Activated CD8-positive, alpha-beta T cell treated with anti-CD3 and anti-CD28 coated beads, Interleukin-2, amount 10 ng/mL, durations not matched to agents 7 days and 5 days (primary cell): ENCODE data around the gene PPP1CA. TPM values are rescaled to one million over a fixed set of nuclear protein-coding genes. Genes with fewer than 3 reads are reported as not detected.

Source experiments
- ATAC-seq: fragments of 150-1000 bp; cut with Tn5 transposase; one replicate; pipeline ENCODE4 v1.10.0; 2021; ENCODE audit warnings: moderate library complexity
- CTCF ChIA-PET: fragments of 350-600 bp; sonication (Branson Sonifier 250); formaldehyde crosslinking; loops from one replicate; lab custom pipeline; 2021; ENCODE audit warnings: antibody characterized with exemption; lab: Charles Lee
- POLR2A ChIA-PET: fragments of 350-600 bp; sonication (Branson Sonifier 250); formaldehyde crosslinking; loops from one replicate; lab custom pipeline; 2021; ENCODE audit warnings: antibody characterized with exemption; lab: Charles Lee
- DNase-seq: peaks from one replicate; pipeline ENCODE4 v3.0.0-alpha.2; 2020
- H3K27ac Mint-ChIP-seq: one replicate; pipeline ENCODE4 v1.8.0; 2021; ENCODE audit warnings: mild to moderate bottlenecking, mixed read lengths
- H3K27me3 Mint-ChIP-seq: one replicate; pipeline ENCODE4 v1.8.0; 2021; ENCODE audit warnings: low read depth, mixed read lengths
- H3K36me3 Mint-ChIP-seq: one replicate; pipeline ENCODE4 v1.8.0; 2021; ENCODE audit warnings: low read depth, mixed read lengths
- H3K4me1 Mint-ChIP-seq: one replicate; pipeline ENCODE4 v1.8.0; 2021; ENCODE audit warnings: low read depth, mixed read lengths
- H3K4me3 Mint-ChIP-seq: one replicate; pipeline ENCODE4 v1.8.0; 2021; ENCODE audit warnings: mild to moderate bottlenecking, mixed read lengths
- H3K9me3 Mint-ChIP-seq: one replicate; pipeline ENCODE4 v1.8.0; 2022; ENCODE audit warnings: mixed read lengths; ENCODE audit not compliant: insufficient read depth
- total RNA-seq, 2 experiments: library from RNA; stranded (reverse); gene quantifications; one replicate each; pipeline ENCODE4 v1.2.3, GENCODE V29; 2021

Gene PPP1CA
- total RNA-seq, 2 experiments from 2014 or later: 429 to 434 TPM

GRCh38 chr11:67379061-67380058, 22.3 kb downstream of the PPP1CA start:
- Mint-ChIP-seq H3K9me3 (no peaks in the 10 kb centered on the region), H3K4me1 (peaks cover 23% of the 10 kb centered on the region), H3K27ac (no peak overlapping the region), H3K36me3 (no peaks in the 10 kb centered on the region), H3K27me3 (peaks cover 35% of the 10 kb centered on the region), H3K4me3 (no peak overlapping the region)
- DNase-seq (no peak), ATAC-seq (no peak)
- ChIA-PET CTCF (interaction anchor here (6.5 to 31.4 kb wide), 3 partner anchors 8 to 34 kb away, joined by 64 to 998 read pairs (median 181); partner anchors contain the start of genes CLCF1 and POLD4), POLR2A (interaction anchor here (0.6 to 4.8 kb wide), 2 partner anchors 26 to 121 kb away, joined by 3 to 28 read pairs; partner anchors contain the start of gene POLD4)

- ChIA-PET CTCF (interaction anchor here (12.6 to 31.4 kb wide), 2 partner anchors 21 to 33 kb away, joined by 181 to 998 read pairs; partner anchors contain the start of gene POLD4), POLR2A (interaction anchor here (0.6 to 4.8 kb wide), 2 partner anchors 25 to 120 kb away, joined by 3 to 28 read pairs; partner anchors contain the start of gene POLD4)
- DNase-seq: no peak
- H3K4me3 Mint-ChIP-seq: no peak overlapping the region
- H3K27ac Mint-ChIP-seq: no peak overlapping the region
- no peaks in the 10 kb centered on the region for H3K9me3 Mint-ChIP-seq
- H3K4me1 Mint-ChIP-seq: peaks cover 29% of the 10 kb centered on the region
- no peak for ATAC-seq
- H3K27me3 Mint-ChIP-seq: peaks cover 40% of the 10 kb centered on the region
- H3K36me3 Mint-ChIP-seq: no peaks in the 10 kb centered on the region
These were observed 23.1 kb downstream of the PPP1CA start for GRCh38 chr11:67378544-67378943.

DNA sequence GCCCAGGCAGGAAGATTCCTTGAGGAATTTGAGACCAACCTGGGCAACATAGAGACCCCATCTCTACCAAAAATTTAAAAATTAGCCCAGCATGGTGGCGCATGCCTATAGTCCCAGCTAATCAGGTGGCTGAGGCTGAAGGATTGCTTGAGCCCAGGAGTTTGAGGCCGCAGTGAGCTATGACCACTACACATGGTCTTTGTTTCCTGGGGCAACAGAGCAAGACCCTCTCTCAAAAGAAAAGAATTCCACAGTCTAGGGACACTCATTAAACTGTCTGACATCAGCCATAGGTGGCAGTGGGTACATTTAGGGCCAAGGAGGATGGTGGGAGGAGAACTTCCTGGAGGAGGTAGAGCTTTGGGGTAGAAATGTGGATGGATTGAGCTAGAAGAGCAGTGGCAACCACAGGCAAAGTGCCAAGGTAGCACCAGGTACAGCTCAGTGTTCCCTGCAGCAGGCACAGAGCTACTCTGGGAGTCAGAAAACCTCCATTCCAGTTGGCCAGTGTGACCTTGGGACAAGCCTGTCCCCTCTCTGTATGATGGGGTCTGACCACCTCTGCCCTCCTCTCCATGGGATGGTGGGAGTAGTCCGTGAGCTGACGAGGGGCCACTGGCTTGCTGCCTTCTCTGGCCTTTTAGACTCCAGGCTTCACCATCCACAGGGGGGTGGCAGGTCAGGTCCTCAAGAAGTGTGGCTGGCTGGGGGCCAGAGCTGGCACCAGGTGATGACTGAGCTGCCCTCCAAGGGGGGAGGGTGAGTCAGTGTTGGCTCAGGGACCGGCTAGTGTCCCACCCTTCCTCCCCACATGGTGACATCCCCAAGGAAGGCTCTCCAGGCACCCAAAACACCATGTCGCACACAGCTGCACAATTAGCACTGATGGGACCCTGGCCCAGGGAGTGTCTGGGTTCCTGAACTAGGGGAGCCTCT, 24.5 kb downstream of the PPP1CA start:
- POLR2A ChIA-PET: interaction anchor here (1.0 to 4.8 kb wide), 2 partner anchors 15 to 24 kb away, joined by 3 to 28 read pairs; partner anchors contain the start of gene POLD4
- Mint-ChIP-seq H3K9me3 (no peaks in the 10 kb centered on the region), H3K27me3 (peaks cover 40% of the 10 kb centered on the region), H3K4me3 (no peak overlapping the region), H3K36me3 (no peaks in the 10 kb centered on the region), H3K27ac (no peak overlapping the region), H3K4me1 (peaks cover 27% of the 10 kb centered on the region)
- ATAC-seq (no peak), DNase-seq (no peak)
- CTCF ChIA-PET: interaction anchor here (0.9 to 31.4 kb wide), 4 partner anchors 10 to 109 kb away, joined by 3 to 998 read pairs (median 92); partner anchors contain the start of gene POLD4

DNA sequence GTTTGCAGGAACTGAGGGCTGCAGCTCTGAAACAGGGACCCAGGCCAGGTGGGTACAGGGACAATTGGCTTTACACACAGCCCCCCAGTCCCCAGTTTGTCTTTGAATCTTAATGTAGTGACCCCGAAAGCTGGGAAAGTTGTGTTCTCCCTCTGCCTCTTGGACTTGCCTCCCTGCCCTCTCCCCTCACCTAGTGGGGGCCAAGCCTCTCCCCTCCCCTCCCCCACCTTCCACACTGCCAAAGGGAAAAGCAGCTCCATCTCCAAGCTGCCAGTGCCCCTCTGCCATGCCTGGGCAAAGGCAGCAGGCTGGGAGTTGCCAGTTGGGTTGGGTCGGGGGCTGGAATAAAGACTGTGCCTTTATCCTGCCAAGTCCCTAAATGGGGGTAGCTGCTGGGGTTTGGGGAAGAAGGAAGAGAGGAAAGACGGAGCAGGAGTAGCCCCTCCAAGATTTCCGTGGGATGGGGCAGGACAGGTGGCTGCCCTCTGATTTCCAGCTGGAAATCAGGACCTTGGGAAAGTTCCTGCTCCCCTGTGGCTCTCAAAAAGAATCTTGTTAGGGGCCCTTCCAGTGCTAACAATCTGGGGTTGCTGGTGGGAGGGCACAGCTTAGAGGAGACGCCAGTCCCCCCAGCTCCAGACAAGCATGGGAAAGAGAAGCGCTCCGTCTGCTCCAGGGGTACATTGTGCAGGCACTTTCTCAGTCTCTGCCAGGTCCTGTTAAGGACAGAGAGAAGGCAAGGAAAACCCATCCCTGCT, 25.4 kb downstream of the PPP1CA start:
- CTCF ChIA-PET: interaction anchor here (0.9 to 31.4 kb wide), 4 partner anchors 10 to 115 kb away, joined by 4 to 998 read pairs (median 92); partner anchors contain the start of gene POLD4
- POLR2A ChIA-PET: interaction anchor here (0.8 to 4.8 kb wide), 2 partner anchors 23 to 136 kb away, joined by 3 to 28 read pairs; partner anchors contain the start of gene POLD4
- Mint-ChIP-seq H3K36me3 (no peaks in the 10 kb centered on the region), H3K4me3 (no peak overlapping the region), H3K27me3 (peaks cover 46% of the 10 kb centered on the region), H3K4me1 (peaks cover 33% of the 10 kb centered on the region), H3K9me3 (no peaks in the 10 kb centered on the region), H3K27ac (no peak overlapping the region)
- DNase-seq: no peak
- ATAC-seq: no peak

GRCh38 chr11:67375320-67376055, 26.2 kb downstream of the PPP1CA start:
- POLR2A ChIA-PET: interaction anchor here (4.8 kb wide), 1 partner anchor 22 kb away, joined by 28 read pairs; the partner anchor contains the start of gene POLD4

DNA sequence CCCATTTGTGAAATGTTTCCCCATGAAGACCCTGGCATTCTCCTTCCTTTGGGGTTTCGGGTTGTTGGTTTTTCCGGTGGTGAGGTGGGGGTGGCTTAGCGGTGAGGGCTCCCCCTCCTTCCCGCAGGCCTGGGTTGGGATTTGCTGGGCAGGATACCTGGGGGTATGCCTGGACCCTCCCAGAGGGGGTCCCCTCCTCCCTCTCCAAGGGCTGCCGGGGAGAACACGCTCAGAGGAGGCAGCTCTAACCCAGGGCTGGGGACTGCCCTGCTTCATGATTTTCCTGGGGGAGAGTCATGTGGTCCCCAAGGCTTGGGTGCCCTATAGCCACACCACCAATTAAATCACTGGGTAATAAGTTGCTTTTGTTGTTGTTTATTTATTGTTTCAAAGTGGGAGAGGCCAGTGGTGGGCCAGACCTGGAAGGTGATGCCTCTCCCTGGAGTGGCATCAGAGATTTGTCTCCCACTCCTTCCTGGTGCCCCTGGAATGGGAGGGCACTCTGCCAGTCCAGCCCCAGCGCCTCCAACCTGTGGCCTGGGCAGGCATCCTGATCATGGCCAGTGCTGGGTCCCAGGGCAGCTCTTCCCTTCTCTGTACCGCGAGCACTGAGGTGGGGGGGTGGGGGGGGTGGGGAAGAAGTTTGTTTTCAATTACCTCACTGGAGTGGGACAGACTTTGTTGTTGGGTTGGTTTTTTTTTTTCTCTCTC, 26.9 kb downstream of the PPP1CA start:
- peaks cover 45% of the 10 kb centered on the region for H3K4me1 Mint-ChIP-seq
- H3K27me3 Mint-ChIP-seq: peaks cover 50% of the 10 kb centered on the region
- ATAC-seq (no peak), DNase-seq (no peak)
- H3K27ac Mint-ChIP-seq: no peak overlapping the region
- ChIA-PET CTCF (interaction anchor here (0.7 to 31.4 kb wide), 7 partner anchors 8 to 113 kb away, joined by 3 to 998 read pairs (median 5); partner anchors contain the start of gene POLD4), POLR2A (interaction anchor here (2.3 to 4.8 kb wide), 2 partner anchors 21 to 22 kb away, joined by 9 to 28 read pairs; partner anchors contain the start of gene POLD4)
- no peaks in the 10 kb centered on the region for H3K9me3 Mint-ChIP-seq
- no peaks in the 10 kb centered on the region for H3K36me3 Mint-ChIP-seq
- peak overlapping the region; percentile 72 for H3K4me3 Mint-ChIP-seq

More at GRCh38 chr11:67375320-67376055, 26.2 kb downstream of the PPP1CA start:
- Mint-ChIP-seq H3K27ac (peak overlapping the region; percentile 43), H3K4me3 (no peak overlapping the region), H3K36me3 (no peaks in the 10 kb centered on the region), H3K27me3 (peaks cover 48% of the 10 kb centered on the region), H3K4me1 (peaks cover 37% of the 10 kb centered on the region), H3K9me3 (no peaks in the 10 kb centered on the region)
- ATAC-seq: no peak
- CTCF ChIA-PET: interaction anchor here (1.1 to 31.4 kb wide), 3 partner anchors 18 to 114 kb away, joined by 4 to 998 read pairs (median 181); partner anchors contain the start of gene POLD4
- DNase-seq: no peak

DNA sequence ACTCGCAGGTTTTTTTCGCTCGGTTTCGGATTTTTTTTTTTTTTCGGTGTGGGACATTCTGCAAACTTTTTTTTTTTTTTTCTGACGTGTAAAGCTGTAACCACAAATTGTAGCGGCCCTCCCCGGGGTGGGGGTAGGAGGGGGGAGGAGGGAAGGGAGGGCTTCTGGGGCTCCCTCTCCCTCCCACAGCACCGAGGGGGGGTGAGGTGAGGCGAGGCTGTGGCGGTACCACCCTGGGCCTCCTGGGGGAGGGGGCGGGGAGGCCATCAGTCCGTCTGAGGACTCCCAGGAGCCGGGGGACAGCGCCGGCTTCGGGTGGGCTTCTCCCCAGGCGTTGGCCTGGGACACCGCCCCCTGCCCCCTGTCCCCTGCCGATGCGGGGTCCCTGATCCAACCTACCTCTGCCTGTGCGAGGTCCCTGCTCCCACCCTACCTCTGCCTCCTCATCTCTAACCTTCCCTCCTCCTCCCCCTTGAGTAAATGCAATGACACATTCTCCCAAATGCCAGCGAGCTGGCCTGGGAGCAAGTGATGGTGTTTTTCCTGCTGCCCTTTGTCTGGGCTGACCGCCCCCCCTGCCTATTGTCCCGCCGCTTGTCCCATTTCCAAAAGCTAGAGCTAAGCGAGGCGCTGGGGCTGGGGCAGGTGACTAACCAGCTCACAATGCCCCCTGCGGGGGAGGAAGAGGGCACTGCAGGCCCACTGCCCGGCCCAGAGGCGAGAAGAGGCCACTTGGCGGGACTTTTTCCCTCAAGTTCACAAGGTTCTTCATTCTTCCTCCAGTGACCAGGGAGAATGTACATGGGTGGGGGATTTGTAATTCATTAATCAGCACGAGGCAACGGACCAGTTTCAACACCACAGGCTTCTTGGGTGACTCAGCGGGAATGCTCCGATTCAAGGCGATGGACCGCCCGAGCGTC, 27.7 kb downstream of the PPP1CA start:
- Mint-ChIP-seq H3K27ac (peak overlapping the region; percentile 75), H3K36me3 (no peaks in the 10 kb centered on the region), H3K4me1 (peaks cover 53% of the 10 kb centered on the region), H3K9me3 (no peaks in the 10 kb centered on the region), H3K4me3 (peak overlapping the region; percentile 79), H3K27me3 (peaks cover 53% of the 10 kb centered on the region)
- POLR2A ChIA-PET: interaction anchor here (1.0 to 2.3 kb wide), 2 partner anchors 9 to 21 kb away, joined by 3 to 9 read pairs; partner anchors contain the start of gene POLD4
- CTCF ChIA-PET: interaction anchor here (0.7 to 31.4 kb wide), 7 partner anchors 9 to 112 kb away, joined by 3 to 998 read pairs (median 5); partner anchors contain the start of gene POLD4
- ATAC-seq: peak; percentile 48
- peak; percentile 78 for DNase-seq

- Mint-ChIP-seq H3K9me3 (no peaks in the 10 kb centered on the region), H3K4me3 (peak within 1 kb of the TSS; percentile 79), H3K27me3 (peaks cover 55% of the 10 kb centered on the region), H3K27ac (peak within 1 kb of the TSS; percentile 75), H3K36me3 (no peaks in the 10 kb centered on the region), H3K4me1 (peaks cover 61% of the 10 kb centered on the region)
- DNase-seq: no peak
- peak; percentile 48 for ATAC-seq
- ChIA-PET CTCF (interaction anchor here (1.2 to 31.4 kb wide), 5 partner anchors 10 to 111 kb away, joined by 3 to 998 read pairs (median 61); partner anchors contain the start of gene POLD4), POLR2A (interaction anchor here (1.0 to 2.3 kb wide), 2 partner anchors 8 to 20 kb away, joined by 3 to 9 read pairs; partner anchors contain the start of gene POLD4)
These were observed 28.5 kb downstream of the PPP1CA start, which contains the start of gene CLCF1 for GRCh38 chr11:67372993-67373647. CLCF1 (minus strand) TSS chr11:67373598; CDS start chr11:67373539, 59 bp downstream.
